ENCODE measurements around the gene TMEM266.

GRCh38 chr15:76162036-76162398 lies 102.2 kb downstream of the TMEM266 start:
- TF ChIP-seq POLR2AphosphoS5 (IDR thresholded peaks at IDR 0.05; ENCODE audit: borderline replicate concordance, low read depth, low read length) (no peak), EZH2 (IDR thresholded peaks at IDR 0.05) (no peak)
